ENCODE results near the gene ALDH16A1. TPM values are rescaled to one million over a fixed set of nuclear protein-coding genes. Genes with fewer than 3 reads are reported as not detected.
A peak's percentile ranks its signal among the peaks of the same experiment; 100 is the strongest.
"Not testable (repeated sequence)": the region's sequence is repeated elsewhere in the genome, so short reads cannot be mapped to it uniquely, and the experiment has no call there.

The ALDH16A1 gene
- total and polyA plus RNA-seq, 10 of the 15 experiments (the other 5 are each of a cell fraction or from before 2014, with no cell fraction given): 1.7 to 49.3 (median 18.1) TPM

GRCh38 chr19:49458567-49458903 is 5.5 kb downstream of the ALDH16A1 start (continued):
- TF ChIP-seq ZBTB11 (CRISPR knock-in tag; IDR thresholded peaks at IDR 0.05): peak; percentile 81
- TF ChIP-seq GABPA (IDR thresholded peaks at IDR 0.05; ENCODE audit: low read depth): peak; percentile 81

DNA sequence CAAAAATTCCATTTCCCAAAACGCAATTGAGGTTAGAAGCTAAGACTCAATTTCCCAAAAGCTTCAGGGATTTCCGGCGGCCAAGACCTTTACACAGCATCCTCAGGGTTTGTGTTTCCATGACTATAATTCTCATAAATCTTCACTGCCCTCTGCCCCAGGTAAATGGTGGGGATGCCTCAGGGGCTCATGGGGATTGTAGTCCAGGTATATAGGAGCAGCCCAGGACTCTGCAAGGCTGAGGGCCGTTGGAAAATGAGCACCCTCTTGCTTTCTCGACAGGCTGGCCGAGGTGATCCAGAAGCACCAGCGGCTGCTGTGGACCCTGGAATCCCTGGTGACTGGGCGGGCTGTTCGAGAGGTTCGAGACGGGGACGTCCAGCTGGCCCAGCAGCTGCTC is 6.4 kb downstream of the ALDH16A1 start:
- Histone ChIP-seq H3K4me3 (no peak overlapping the region), H4K20me1 (ENCODE audit: control insufficient read depth, insufficient read depth) (no peaks in the 10 kb centered on the region), H3K27me3 (replicated peaks in 1 of 2; ENCODE audit: control insufficient read depth in 2 of 2, insufficient read depth in 2 of 2, low read length in 1 of 2) (no peaks in the 10 kb centered on the region), H3K79me2 (ENCODE audit: control insufficient read depth, insufficient read depth, low read length) (peaks cover 5% of the 10 kb centered on the region), H3K9me3 (replicated peaks; ENCODE audit: control insufficient read depth, insufficient read depth, low read length) (no peaks in the 10 kb centered on the region), H2AFZ (ENCODE audit: control insufficient read depth, low read depth, low read length) (no peak overlapping the region), H3K9ac (ENCODE audit: control insufficient read depth, insufficient read depth, low read length) (no peak overlapping the region), H3K27ac (ENCODE audit: control insufficient read depth, insufficient read depth) (no peak overlapping the region), H3K36me3 (ENCODE audit: control insufficient read depth in 2 of 2, insufficient read depth in 2 of 2, low read length in 1 of 2) (peaks cover 0 to 5% of the 10 kb centered on the region in 2 experiments), H3K4me2 (ENCODE audit: control insufficient read depth, insufficient read depth) (no peak overlapping the region), H3K4me1 (ENCODE audit: control insufficient read depth, insufficient read depth, low read length) (peaks cover 22% of the 10 kb centered on the region)
- in situ Hi-C loops (cut with MboI) (no loop called here), intact Hi-C loops (cut with micrococcal nuclease; ENCODE audit: unreplicated experiment) (no loop called here)
- ATAC-seq: 0 out of 3 replicates have a peak, but pooled peaks have one; percentile 28
- TF ChIP-seq EZH2 (IDR thresholded peaks at IDR 0.05; ENCODE audit: borderline replicate concordance, control insufficient read depth, low read depth, low read length) (no peak), YY1 (IDR thresholded peaks at IDR 0.05; ENCODE audit: low read depth, low read length) (peak; percentile 51; the same call in 1 of the 2 replicates), ZBTB4 (CRISPR knock-in tag; IDR thresholded peaks at IDR 0.05) (no peak), SIX5 (IDR thresholded peaks at IDR 0.05; ENCODE audit: low read depth, low read length, severe bottlenecking) (peak; percentile 40), HCFC1 (IDR thresholded peaks at IDR 0.05; ENCODE audit: low read length) (peak; percentile 42; the same call in 1 of the 2 replicates)
- no peak for FAIRE-seq
- ChIA-PET SMC1A (ENCODE audit: uncharacterized antibody, unreplicated experiment) (interaction anchor here (9.0 kb wide), 1 partner anchor 10 kb away, joined by 53 read pairs; no protein-coding TSS in a partner anchor), CTCF (interaction anchor here (1.4 to 4.9 kb wide), 3 partner anchors 10 to 111 kb away, joined by 4 to 31 read pairs (median 20); partner anchors contain the start of gene FLT3LG), RAD21 (ENCODE audit: unreplicated experiment) (no interaction called here), POLR2A (interaction anchor here (0.6 to 2.7 kb wide), 3 partner anchors 11 to 408 kb away, joined by 3 to 15 read pairs (median 4); partner anchors contain the start of gene PNKP)
- BruUV-seq (replicated peaks): no TSS peak
- DNase-seq (ENCODE audit: low read depth, low spot score): no peak
- 92% methylated on average over 12 of the region's 12 CpGs for WGBS (ENCODE audit: insufficient coverage, insufficient replicate concordance, low lambda C conversion rate, missing lambda C conversion rate)

GRCh38 chr19:49461130-49461529 is 8.1 kb downstream of the ALDH16A1 start:
- in situ Hi-C loops (cut with MboI); H3K27me3 ChIP-seq (replicated peaks in 1 of 2; ENCODE audit: control insufficient read depth in 2 of 2, insufficient read depth in 2 of 2, low read length in 1 of 2); H3K36me3 ChIP-seq (ENCODE audit: control insufficient read depth in 2 of 2, insufficient read depth in 2 of 2, low read length in 1 of 2); H2AFZ ChIP-seq (ENCODE audit: control insufficient read depth, low read depth, low read length); H3K79me2 ChIP-seq (ENCODE audit: control insufficient read depth, insufficient read depth, low read length); H3K9ac ChIP-seq (ENCODE audit: control insufficient read depth, insufficient read depth, low read length); RAD21 ChIA-PET (ENCODE audit: unreplicated experiment); H4K20me1 ChIP-seq (ENCODE audit: control insufficient read depth, insufficient read depth); FAIRE-seq; H3K4me2 ChIP-seq (ENCODE audit: control insufficient read depth, insufficient read depth); DNase-seq (ENCODE audit: low read depth, low spot score); intact Hi-C loops (cut with micrococcal nuclease; ENCODE audit: unreplicated experiment); H3K9me3 ChIP-seq (replicated peaks; ENCODE audit: control insufficient read depth, insufficient read depth, low read length); BruUV-seq (replicated peaks); POLR2A ChIA-PET; SMC1A ChIA-PET (ENCODE audit: uncharacterized antibody, unreplicated experiment); H3K4me3 ChIP-seq; ATAC-seq; H3K27ac ChIP-seq (ENCODE audit: control insufficient read depth, insufficient read depth): not testable (repeated sequence)
- CTCF ChIA-PET: interaction anchor here (0.9 kb wide), 1 partner anchor 9 kb away, joined by 4 read pairs; no protein-coding TSS in a partner anchor
- peaks cover 18% of the 10 kb centered on the region for H3K4me1 ChIP-seq (ENCODE audit: control insufficient read depth, insufficient read depth, low read length)
- WGBS (ENCODE audit: insufficient coverage, insufficient replicate concordance, low lambda C conversion rate, missing lambda C conversion rate): no CpG with 5 or more reads among the region's 1 CpG

All from GM12878 (cell line).